Activated B cell treated with CpG ODN at 0.5 μM for 24 hours (primary cell): ENCODE measurements around the gene ZNF366. TPM values are rescaled to one million over a fixed set of nuclear protein-coding genes. Genes with fewer than 3 reads are reported as not detected.

Source experiments
- ATAC-seq: fragments of 200-7000 bp; cut with Tn5 transposase; one replicate; pipeline ENCODE4 v1.10.0; 2021; ENCODE audit warnings: low read depth, mild to moderate bottlenecking, moderate library complexity
- CTCF ChIA-PET: fragments of 350-600 bp; sonication (Branson Sonifier 250); formaldehyde crosslinking; loops from one replicate; lab custom pipeline; 2021; ENCODE audit warnings: antibody characterized with exemption; lab: Charles Lee
- POLR2A ChIA-PET: fragments of 350-600 bp; sonication (Branson Sonifier 250); formaldehyde crosslinking; loops from one replicate; lab custom pipeline; 2021; ENCODE audit warnings: antibody characterized with exemption; lab: Charles Lee
- DNase-seq: peaks from one replicate; pipeline ENCODE4 v3.0.0; 2022
- H3K27ac Mint-ChIP-seq: one replicate; pipeline ENCODE4 v1.8.0; 2020; ENCODE audit warnings: mixed read lengths
- H3K27me3 Mint-ChIP-seq: one replicate; pipeline ENCODE4 v1.8.0; 2021; ENCODE audit warnings: mixed read lengths
- H3K36me3 Mint-ChIP-seq: one replicate; pipeline ENCODE4 v1.8.0; 2021; ENCODE audit warnings: low read depth, mixed read lengths
- H3K4me1 Mint-ChIP-seq: one replicate; pipeline ENCODE4 v1.8.0; 2021; ENCODE audit warnings: mixed read lengths
- H3K4me3 Mint-ChIP-seq: one replicate; pipeline ENCODE4 v1.8.0; 2020; ENCODE audit warnings: mild to moderate bottlenecking, mixed read lengths
- H3K9me3 Mint-ChIP-seq: one replicate; pipeline ENCODE4 v1.8.0; 2020; ENCODE audit warnings: mixed read lengths
- intact Hi-C: fragments of 100-400 bp; cut with micrococcal nuclease; formaldehyde crosslinking; loops from one replicate; pipeline ENCODE4 v1.15.1; 2024
- total RNA-seq: library from RNA; stranded (reverse); gene quantifications from 2 replicates; pipeline ENCODE4 v1.2.3, GENCODE V29; 2022
- TF ChIP-seq, protein P1 (sequence below): fragments of 200-600 bp; IDR thresholded peaks from one replicate; pipeline ENCODE4 v1.8.0; 2022; ENCODE audit warnings: antibody characterized with exemption, mild to moderate bottlenecking

The ZNF366 gene
- total RNA-seq, 1 donor from 2014 or later = not detected

DNA sequence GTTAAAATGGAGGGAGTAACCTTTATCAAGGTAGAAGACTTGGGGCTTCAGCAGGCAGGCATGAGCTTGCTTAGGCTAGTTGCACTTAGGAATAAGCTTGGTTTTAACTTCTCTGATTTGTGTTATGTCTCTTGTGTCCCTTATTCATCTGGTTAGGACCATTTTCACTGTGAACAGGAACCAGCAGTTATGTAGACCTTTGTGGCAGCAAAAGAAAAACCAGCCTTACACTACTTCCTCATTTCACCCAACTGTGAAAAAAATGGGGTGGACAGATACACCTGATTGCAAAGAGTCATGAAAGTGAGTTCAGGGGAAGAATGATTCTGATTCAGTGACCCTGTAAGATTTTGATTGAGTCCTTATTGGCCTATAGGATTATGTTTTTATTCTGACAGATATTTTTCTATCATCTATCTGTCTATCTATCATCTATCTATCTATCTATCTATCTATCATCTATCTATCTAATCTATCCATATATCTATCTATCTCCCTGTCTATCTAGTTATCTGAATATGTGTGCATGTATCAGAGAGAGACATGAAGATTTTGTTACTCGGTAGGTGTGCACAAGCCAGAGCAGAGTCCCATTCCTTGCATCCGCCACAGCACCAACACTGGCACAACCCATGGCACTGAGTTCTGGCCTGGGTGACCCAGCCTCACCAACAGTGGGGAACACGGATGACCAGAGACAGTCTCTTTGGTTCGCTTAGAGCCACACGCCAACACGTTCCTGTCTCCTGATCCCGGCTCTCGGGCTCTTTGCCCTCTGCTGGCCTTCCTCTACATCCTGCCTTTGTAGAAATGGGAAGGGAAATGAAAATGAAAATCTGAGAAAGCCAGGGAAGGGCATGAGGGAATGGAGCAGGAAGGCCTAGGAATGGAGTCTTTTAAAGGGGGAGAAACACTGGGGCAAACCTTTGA is 1.3 kb upstream of the ZNF366 start:
- intact Hi-C loops = no loop called here
- Mint-ChIP-seq H3K27me3 (peaks cover 7% of the 10 kb centered on the region), H3K27ac (peak overlapping the region; percentile 50), H3K4me1 (peaks cover 32% of the 10 kb centered on the region), H3K9me3 (no peaks in the 10 kb centered on the region), H3K36me3 (no peaks in the 10 kb centered on the region), H3K4me3 (no peak overlapping the region)
- ChIA-PET CTCF (interaction anchor here (2.3 kb wide), 1 partner anchor 15 kb away, joined by 7 read pairs; no protein-coding TSS in a partner anchor), POLR2A (no interaction called here)
- TF ChIP-seq, protein P1, sequence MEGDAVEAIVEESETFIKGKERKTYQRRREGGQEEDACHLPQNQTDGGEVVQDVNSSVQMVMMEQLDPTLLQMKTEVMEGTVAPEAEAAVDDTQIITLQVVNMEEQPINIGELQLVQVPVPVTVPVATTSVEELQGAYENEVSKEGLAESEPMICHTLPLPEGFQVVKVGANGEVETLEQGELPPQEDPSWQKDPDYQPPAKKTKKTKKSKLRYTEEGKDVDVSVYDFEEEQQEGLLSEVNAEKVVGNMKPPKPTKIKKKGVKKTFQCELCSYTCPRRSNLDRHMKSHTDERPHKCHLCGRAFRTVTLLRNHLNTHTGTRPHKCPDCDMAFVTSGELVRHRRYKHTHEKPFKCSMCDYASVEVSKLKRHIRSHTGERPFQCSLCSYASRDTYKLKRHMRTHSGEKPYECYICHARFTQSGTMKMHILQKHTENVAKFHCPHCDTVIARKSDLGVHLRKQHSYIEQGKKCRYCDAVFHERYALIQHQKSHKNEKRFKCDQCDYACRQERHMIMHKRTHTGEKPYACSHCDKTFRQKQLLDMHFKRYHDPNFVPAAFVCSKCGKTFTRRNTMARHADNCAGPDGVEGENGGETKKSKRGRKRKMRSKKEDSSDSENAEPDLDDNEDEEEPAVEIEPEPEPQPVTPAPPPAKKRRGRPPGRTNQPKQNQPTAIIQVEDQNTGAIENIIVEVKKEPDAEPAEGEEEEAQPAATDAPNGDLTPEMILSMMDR = no peak
- DNase-seq (no peak), ATAC-seq (peak; percentile 84)

DNA sequence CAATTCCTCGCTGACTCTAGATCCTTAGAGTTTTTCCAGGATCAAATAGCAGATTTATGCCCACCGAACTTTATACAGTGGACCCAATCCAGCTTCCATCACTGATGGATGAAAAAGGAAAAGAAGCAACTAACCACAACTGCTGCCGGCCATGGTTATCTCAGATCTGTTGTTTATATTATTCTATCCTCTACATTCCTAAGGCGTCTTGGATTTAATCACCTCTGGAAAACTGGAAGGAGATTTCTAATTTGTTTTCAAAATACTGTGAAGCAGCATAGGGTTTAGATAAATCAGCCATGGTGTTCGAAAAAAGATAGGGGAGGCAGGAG is 663 bp upstream of the ZNF366 start:
- intact Hi-C loops = no loop called here
- ChIA-PET CTCF (interaction anchor here (2.3 kb wide), 1 partner anchor 16 kb away, joined by 7 read pairs; no protein-coding TSS in a partner anchor), POLR2A (no interaction called here)
- Mint-ChIP-seq H3K27me3 (peaks cover 4% of the 10 kb centered on the region), H3K4me3 (peak overlapping the region; percentile 3), H3K9me3 (no peaks in the 10 kb centered on the region), H3K36me3 (no peaks in the 10 kb centered on the region), H3K4me1 (peaks cover 32% of the 10 kb centered on the region), H3K27ac (peak overlapping the region; percentile 50)
- TF ChIP-seq, protein P1 = no peak
- DNase-seq (no peak), ATAC-seq (no peak)

DNA sequence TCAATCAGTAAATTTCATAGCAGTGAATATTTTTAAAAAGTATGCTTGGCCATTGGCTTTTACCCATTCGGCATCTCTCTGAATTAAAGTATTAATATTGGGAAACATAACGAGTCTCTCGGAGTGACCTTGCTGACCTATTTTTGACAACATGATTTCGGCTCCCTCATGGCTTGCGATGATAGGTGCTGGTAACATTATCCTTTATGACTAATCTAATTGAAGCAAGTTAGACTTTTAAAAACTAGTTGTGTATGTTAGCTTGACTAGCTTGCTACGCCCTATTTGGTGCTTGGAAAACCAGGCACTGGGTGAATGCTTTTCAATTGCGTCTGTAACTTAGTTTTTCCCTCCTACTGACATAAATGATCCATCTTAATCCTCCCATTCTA is 1.1 kb downstream of the ZNF366 start:
- TF ChIP-seq, protein P1 = no peak
- H3K27me3 Mint-ChIP-seq = peaks cover 4% of the 10 kb centered on the region
- ChIA-PET POLR2A (no interaction called here), CTCF (interaction anchor here (1.1 to 2.3 kb wide), 2 partner anchors 12 to 18 kb away, joined by 3 to 7 read pairs; no protein-coding TSS in a partner anchor)
- no peak for ATAC-seq
- no peak for DNase-seq
- H3K4me1 Mint-ChIP-seq = peaks cover 32% of the 10 kb centered on the region
- intact Hi-C loops = no loop called here
- H3K36me3 Mint-ChIP-seq = no peaks in the 10 kb centered on the region
- no peaks in the 10 kb centered on the region for H3K9me3 Mint-ChIP-seq
- H3K4me3 Mint-ChIP-seq = no peak overlapping the region
- H3K27ac Mint-ChIP-seq = no peak overlapping the region

DNA sequence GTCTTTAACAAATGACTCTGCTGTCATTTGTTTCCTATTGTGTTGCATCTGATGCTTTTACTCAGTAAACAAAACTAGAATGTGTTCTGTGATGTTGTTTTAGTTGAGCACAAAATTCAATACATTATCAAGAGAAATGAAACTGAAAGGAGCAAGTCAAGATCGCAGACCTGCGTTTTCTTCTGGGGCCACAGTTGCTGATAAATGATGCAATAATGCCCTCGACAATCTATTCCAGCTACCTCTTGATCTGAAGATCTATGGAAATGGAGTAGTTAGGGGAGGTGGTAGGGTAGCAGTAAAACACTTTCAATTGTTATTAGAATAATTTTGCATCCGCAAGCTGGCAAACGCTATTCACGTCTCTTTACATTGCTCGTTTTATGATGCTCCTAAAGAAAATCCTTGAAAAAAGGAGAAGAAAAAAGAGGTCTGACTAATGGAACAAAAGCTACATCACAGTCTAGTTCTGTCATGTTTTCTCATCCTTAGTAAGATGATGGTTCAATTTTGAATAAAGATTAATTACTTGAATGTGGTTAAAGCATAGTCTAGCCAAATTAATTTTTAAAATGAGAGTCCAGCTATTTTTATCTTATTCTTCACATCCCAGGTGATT is 1.6 kb downstream of the ZNF366 start:
- POLR2A ChIA-PET = no interaction called here
- TF ChIP-seq, protein P1 = no peak
- H3K4me3 Mint-ChIP-seq = no peak overlapping the region
- peaks cover 27% of the 10 kb centered on the region for H3K4me1 Mint-ChIP-seq
- peaks cover 4% of the 10 kb centered on the region for H3K27me3 Mint-ChIP-seq
- no peak for ATAC-seq
- intact Hi-C loops = no loop called here
- CTCF ChIA-PET = no interaction called here
- no peaks in the 10 kb centered on the region for H3K36me3 Mint-ChIP-seq
- no peak for DNase-seq
- no peak overlapping the region for H3K27ac Mint-ChIP-seq
- H3K9me3 Mint-ChIP-seq = no peaks in the 10 kb centered on the region

DNA sequence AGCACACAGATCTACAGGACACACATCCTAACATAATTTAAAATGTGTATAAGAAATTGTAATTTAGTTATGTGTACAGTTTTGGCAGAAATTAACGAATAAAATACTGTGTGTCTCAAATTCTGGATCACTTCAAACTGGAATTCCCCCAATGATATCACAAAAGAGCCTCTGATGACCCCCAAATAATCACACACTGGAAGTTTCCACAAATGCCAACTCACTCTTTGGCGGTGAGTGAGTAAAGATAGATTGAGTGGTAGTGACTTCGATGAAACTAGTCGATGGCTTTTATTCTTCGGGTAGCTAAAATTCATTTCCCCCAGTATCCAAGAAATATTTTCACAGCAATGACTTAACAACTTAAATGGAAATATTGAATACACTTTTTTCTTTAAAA is 2.2 kb downstream of the ZNF366 start:
- intact Hi-C loops = no loop called here
- no peak for ATAC-seq
- Mint-ChIP-seq H3K27me3 (peaks cover 9% of the 10 kb centered on the region), H3K4me3 (no peak overlapping the region), H3K27ac (no peak overlapping the region), H3K9me3 (no peaks in the 10 kb centered on the region), H3K36me3 (no peaks in the 10 kb centered on the region), H3K4me1 (peaks cover 26% of the 10 kb centered on the region)
- ChIA-PET CTCF (interaction anchor here (1.2 kb wide), 1 partner anchor 19 kb away, joined by 4 read pairs; no protein-coding TSS in a partner anchor), POLR2A (no interaction called here)
- TF ChIP-seq, protein P1 = no peak
- DNase-seq = no peak
